Hematopoietic multipotent progenitor cell treated with erythropoietin and hydrocortisone succinate and interleukin-3 and kit ligand, for 15 days (in vitro differentiated cells): ENCODE measurements around the gene NCOR2.

Source experiments
- DNase-seq: peaks from one replicate; pipeline ENCODE4 v3.0.0-alpha.2; 2015; ENCODE audit warnings: low spot score

Gene NCOR2

GRCh38 chr12:124566997-124567672 is at the start of gene NCOR2:
TSS of gene NCOR2 (minus strand) at chr12:124567612. CDS start at chr12:124495251, 72,361 bp downstream.
- peak; percentile 8 for DNase-seq

GRCh38 chr12:124616394-124617221 is 49.2 kb upstream of the NCOR2 start:
- DNase-seq, result no peak

- no peak for DNase-seq
Measured at GRCh38 chr12:124614512-124615292, 47.3 kb upstream of the NCOR2 start.

- DNase-seq, result no peak
Measured at GRCh38 chr12:124613151-124613585, 45.8 kb upstream of the NCOR2 start.

GRCh38 chr12:124612410-124612680 is 44.9 kb upstream of the NCOR2 start:
- DNase-seq, result no peak

- DNase-seq, result no peak
Measured at GRCh38 chr12:124611559-124612409, 44.4 kb upstream of the NCOR2 start.

- no peak for DNase-seq
Measured at GRCh38 chr12:124610629-124611558, 43.5 kb upstream of the NCOR2 start.

GRCh38 chr12:124610021-124610612 is 42.7 kb upstream of the NCOR2 start:
- no peak for DNase-seq

- DNase-seq, result peak; percentile 39
Measured at GRCh38 chr12:124609041-124609989, 41.9 kb upstream of the NCOR2 start.

- no peak for DNase-seq
Measured at GRCh38 chr12:124608450-124608870, 41.0 kb upstream of the NCOR2 start.

GRCh38 chr12:124607681-124608425 is 40.4 kb upstream of the NCOR2 start:
- no peak for DNase-seq

- no peak for DNase-seq
Measured at GRCh38 chr12:124605883-124606774, 38.7 kb upstream of the NCOR2 start.

GRCh38 chr12:124605150-124605882 is 37.9 kb upstream of the NCOR2 start:
- DNase-seq, result no peak

- no peak for DNase-seq
Measured at GRCh38 chr12:124604264-124604680, 36.9 kb upstream of the NCOR2 start.

- DNase-seq, result no peak
Measured at GRCh38 chr12:124603831-124604251, 36.4 kb upstream of the NCOR2 start.

GRCh38 chr12:124603100-124603541 is 35.7 kb upstream of the NCOR2 start:
- DNase-seq, result no peak
